ENCODE measurements around the gene PNPLA2. TPM values are rescaled to one million over a fixed set of nuclear protein-coding genes. Genes with fewer than 3 reads are reported as not detected.

The PNPLA2 gene
- total and polyA plus RNA-seq, 2 donors from 2014 or later = 67.9 to 173 TPM

- intact Hi-C loops (cut with DNase I) = no loop called here
- Histone ChIP-seq H3K27ac (ENCODE audit: low read depth in 2 of 2, low read length in 2 of 2) (no peak overlapping the region), H3K4me3 (ENCODE audit: low read length in 3 of 3) (no peak overlapping the region), H3K4me1 (ENCODE audit: control insufficient read depth in 2 of 3, insufficient read depth in 2 of 3, low read depth in 1 of 3, low read length in 3 of 3) (peaks cover 0 to 4% (median 0%) of the 10 kb centered on the region in 3 donors), H3K9me3 (ENCODE audit: control insufficient read depth in 2 of 3, insufficient read depth in 1 of 3, low read length in 3 of 3) (no peaks in the 10 kb centered on the region), H3K36me3 (ENCODE audit: control insufficient read depth in 2 of 3, insufficient read depth in 3 of 3, low read length in 3 of 3) (peaks cover 0 to 4% (median 0%) of the 10 kb centered on the region in 3 donors), H3K27me3 (ENCODE audit: control insufficient read depth, insufficient read depth, low read length) (no peaks in the 10 kb centered on the region), H3K9ac (ENCODE audit: low read length in 3 of 3) (no peak overlapping the region)
- FAIRE-seq (no peak), DNase-seq (peak; percentile 92 to 93 (median 93))
- TF ChIP-seq CTCF (IDR thresholded peaks at IDR 0.05; ENCODE audit: borderline replicate concordance, extremely low read depth, insufficient read depth) = peak; percentile 49
Measured at GRCh38 chr11:783581-784015, 35.1 kb upstream of the PNPLA2 start.

GRCh38 chr11:786235-787083 is 32.3 kb upstream of the PNPLA2 start:
- DNase-seq = no peak
- Histone ChIP-seq H3K36me3 (ENCODE audit: control insufficient read depth in 2 of 3, insufficient read depth in 3 of 3, low read length in 3 of 3) (peaks cover 0 to 4% (median 0%) of the 10 kb centered on the region in 3 donors), H3K4me1 (ENCODE audit: control insufficient read depth in 2 of 3, insufficient read depth in 2 of 3, low read depth in 1 of 3, low read length in 3 of 3) (peaks cover 0 to 3% (median 0%) of the 10 kb centered on the region in 3 donors), H3K9ac (ENCODE audit: low read length in 3 of 3) (no peak overlapping the region), H3K27ac (ENCODE audit: low read depth in 2 of 2, low read length in 2 of 2) (no peak overlapping the region), H3K4me3 (ENCODE audit: low read length in 3 of 3) (no peak overlapping the region), H3K27me3 (ENCODE audit: control insufficient read depth, insufficient read depth, low read length) (no peaks in the 10 kb centered on the region), H3K9me3 (ENCODE audit: control insufficient read depth in 2 of 3, insufficient read depth in 1 of 3, low read length in 3 of 3) (no peaks in the 10 kb centered on the region)
- no peak for TF ChIP-seq CTCF (IDR thresholded peaks at IDR 0.05; ENCODE audit: borderline replicate concordance, extremely low read depth, insufficient read depth)
- intact Hi-C loops (cut with DNase I) = no loop called here
- no peak for FAIRE-seq

GRCh38 chr11:787084-787675 is 31.5 kb upstream of the PNPLA2 start:
- intact Hi-C loops (cut with DNase I) = no loop called here
- no peak overlapping the region for H3K4me3 ChIP-seq (ENCODE audit: low read length in 3 of 3)
- TF ChIP-seq CTCF (IDR thresholded peaks at IDR 0.05; ENCODE audit: borderline replicate concordance, extremely low read depth, insufficient read depth) = no peak
- H3K9ac ChIP-seq (ENCODE audit: low read length in 3 of 3) = no peak overlapping the region
- H3K27me3 ChIP-seq (ENCODE audit: control insufficient read depth, insufficient read depth, low read length) = no peaks in the 10 kb centered on the region
- no peak for DNase-seq
- H3K9me3 ChIP-seq (ENCODE audit: control insufficient read depth in 2 of 3, insufficient read depth in 1 of 3, low read length in 3 of 3) = no peaks in the 10 kb centered on the region
- no peak overlapping the region for H3K27ac ChIP-seq (ENCODE audit: low read depth in 2 of 2, low read length in 2 of 2)
- FAIRE-seq = no peak
- H3K36me3 ChIP-seq (ENCODE audit: control insufficient read depth in 2 of 3, insufficient read depth in 3 of 3, low read length in 3 of 3) = peaks cover 0 to 4% (median 0%) of the 10 kb centered on the region in 3 donors
- H3K4me1 ChIP-seq (ENCODE audit: control insufficient read depth in 2 of 3, insufficient read depth in 2 of 3, low read depth in 1 of 3, low read length in 3 of 3) = peaks cover 0 to 3% (median 0%) of the 10 kb centered on the region in 3 donors

Data from kidney (tissue), 14 donors.